ENCODE data around the gene TSPY2. TPM values are rescaled to one million over a fixed set of nuclear protein-coding genes. Genes with fewer than 3 reads are reported as not detected.

The TSPY2 gene, protein sequence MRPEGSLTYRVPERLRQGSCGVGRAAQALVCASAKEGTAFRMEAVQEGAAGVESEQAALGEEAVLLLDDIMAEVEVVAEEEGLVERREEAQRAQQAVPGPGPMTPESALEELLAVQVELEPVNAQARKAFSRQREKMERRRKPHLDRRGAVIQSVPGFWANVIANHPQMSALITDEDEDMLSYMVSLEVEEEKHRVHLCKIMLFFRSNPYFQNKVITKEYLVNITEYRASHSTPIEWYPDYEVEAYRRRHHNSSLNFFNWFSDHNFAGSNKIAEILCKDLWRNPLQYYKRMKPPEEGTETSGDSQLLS
- total RNA-seq: not detected in 2 replicates

DNA sequence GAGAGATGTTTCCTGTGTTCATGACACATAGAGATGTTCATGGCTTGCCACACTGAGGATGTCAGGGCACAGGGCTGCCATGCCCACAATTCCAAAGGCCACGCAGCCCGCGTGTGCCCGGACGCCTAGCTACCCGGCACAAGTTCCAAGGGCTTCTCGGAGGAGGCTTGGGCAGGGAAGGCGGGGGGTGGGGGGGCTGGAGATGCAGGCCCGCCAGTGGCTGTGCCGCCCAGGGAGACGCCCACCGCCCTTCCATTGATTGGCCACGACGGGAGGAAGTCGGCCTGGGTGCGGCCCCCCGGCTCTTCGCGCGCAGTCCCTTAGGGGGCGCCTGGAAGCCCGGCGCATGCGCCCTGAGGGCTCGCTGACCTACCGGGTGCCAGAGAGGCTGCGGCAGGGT lies at the start of gene TSPY2:
Gene TSPY2, plus strand, starts transcription at position 301 of the 400 bp plus-strand sequence. Its CDS starts 46 bp downstream, at position 347.

